Spinal cord (tissue), 10 donors: ENCODE measurements around the gene ITPK1. TPM values are rescaled to one million over a fixed set of nuclear protein-coding genes. Genes with fewer than 3 reads are reported as not detected.

Experiments
- DNase-seq, 6 donors: peaks; one replicate each; pipeline versions ENCODE4 v3.0.0 to v3.0.0-alpha.2; 2013 to 2015; ENCODE audit warnings: low spot score in 6 of 6, low read depth in 4 of 6
- H3K27ac ChIP-seq: one replicate; pipeline ENCODE4 v1.5.1; 2013; ENCODE audit warnings: low read depth, low read length, control low read depth
- H3K27me3 ChIP-seq: one replicate; pipeline ENCODE4 v1.6.1; 2013; ENCODE audit warnings: low read length; ENCODE audit not compliant: control insufficient read depth, insufficient read depth
- H3K36me3 ChIP-seq: one replicate; pipeline ENCODE4 v1.6.1; 2013; ENCODE audit warnings: low read length; ENCODE audit not compliant: control insufficient read depth, insufficient read depth
- H3K4me1 ChIP-seq: one replicate; pipeline ENCODE4 v1.6.1; 2013; ENCODE audit warnings: low read length; ENCODE audit not compliant: control insufficient read depth, insufficient read depth
- H3K4me3 ChIP-seq: one replicate; pipeline ENCODE4 v1.5.1; 2013; ENCODE audit warnings: low read depth, low read length, control low read depth
- H3K9me3 ChIP-seq: one replicate; pipeline ENCODE4 v1.6.1; 2013; ENCODE audit warnings: low read length; ENCODE audit not compliant: control insufficient read depth, insufficient read depth
- WGBS: methylation state at CpG from one replicate; pipeline ENCODE4 v1.1.5; 2013; ENCODE audit warnings: missing lambda C conversion rate; ENCODE audit not compliant: insufficient coverage; 5-methylcytosine and 5-hydroxymethylcytosine counted together
- polyA plus RNA-seq, 2 donors: library from polyadenylated mRNA; unstranded; fragments of 120-200 nt; gene quantifications; one replicate each; pipeline ENCODE4 v1.2.1, GENCODE V29; 2013; ENCODE audit not compliant: insufficient read length in 2 of 2
- total RNA-seq, 2 donors: library from RNA; depleted of rRNA in 1 of 2; stranded (reverse); fragments of 120-200 nt in 1 of 2; fragments of >200 nt in 1 of 2; gene quantifications; one replicate each; pipeline versions ENCODE4 v1.2.3 to v1.2.4, GENCODE V29; 2013 to 2014
- donor health status: healthy.

The ITPK1 gene
- total and polyA plus RNA-seq, 4 donors, result 33.8 to 147 (median 83.3) TPM

DNA sequence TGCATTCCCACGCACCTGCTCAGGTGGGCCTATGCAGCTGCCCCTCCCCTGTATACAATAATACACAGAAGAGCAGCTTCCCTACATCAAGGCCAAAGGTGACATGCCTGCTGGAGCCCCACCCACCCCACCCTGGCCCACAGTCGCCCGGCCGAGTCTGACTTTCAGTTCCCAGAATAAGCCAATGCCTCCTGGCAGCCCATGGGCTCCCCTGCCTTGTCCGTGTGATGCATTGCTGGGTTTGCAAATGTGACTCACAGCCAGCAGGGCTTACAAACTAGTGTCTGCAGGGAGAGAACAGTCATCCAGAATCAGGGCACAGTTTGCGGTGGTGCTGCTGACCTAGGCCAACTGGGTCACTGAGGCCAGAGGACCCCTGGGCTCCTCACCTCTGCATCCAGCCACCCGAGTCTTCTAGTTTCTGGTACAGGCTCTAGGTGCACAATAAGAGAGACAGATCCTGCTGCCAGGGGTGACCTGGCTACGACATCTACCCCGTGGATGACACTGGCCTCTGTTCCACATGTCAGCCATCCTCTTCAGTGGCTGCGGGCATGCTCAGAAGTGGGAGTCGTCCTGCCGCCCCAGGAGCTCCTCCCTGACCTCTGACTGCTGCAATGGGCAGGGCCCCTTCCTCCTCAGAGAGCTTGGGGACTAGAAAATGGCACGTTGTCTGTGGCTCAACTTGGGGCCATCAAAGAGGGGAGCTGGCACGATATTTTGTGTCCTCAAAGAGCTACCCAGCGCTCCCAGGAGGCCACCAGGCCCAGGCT is 108.3 kb downstream of the ITPK1 start:
- peak overlapping the region; percentile 82 for H3K27ac ChIP-seq
- DNase-seq, result peak in 2 of 6 donors; percentile 54 to 56

GRCh38 chr14:93006567-93007051 is 109.1 kb downstream of the ITPK1 start:
- peak overlapping the region; percentile 49 for H3K27ac ChIP-seq
- H3K4me1 ChIP-seq, result peaks cover 90% of the 10 kb centered on the region
- no peaks in the 10 kb centered on the region for H3K9me3 ChIP-seq
- peaks cover 13% of the 10 kb centered on the region for H3K36me3 ChIP-seq
- 27% methylated on average over 6 of the region's 6 CpGs for WGBS
- H3K27me3 ChIP-seq, result no peaks in the 10 kb centered on the region
- H3K4me3 ChIP-seq, result no peak overlapping the region
- peak in 2 of 6 donors; percentile 59 to 71 for DNase-seq

More for the DNA sequence above, 108.3 kb downstream of the ITPK1 start:
- peaks cover 12% of the 10 kb centered on the region for H3K36me3 ChIP-seq
- WGBS, result 65% methylated on average over 12 of the region's 15 CpGs
- peaks cover 98% of the 10 kb centered on the region for H3K4me1 ChIP-seq
- H3K9me3 ChIP-seq, result no peaks in the 10 kb centered on the region
- no peak overlapping the region for H3K4me3 ChIP-seq
- H3K27me3 ChIP-seq, result no peaks in the 10 kb centered on the region

DNA sequence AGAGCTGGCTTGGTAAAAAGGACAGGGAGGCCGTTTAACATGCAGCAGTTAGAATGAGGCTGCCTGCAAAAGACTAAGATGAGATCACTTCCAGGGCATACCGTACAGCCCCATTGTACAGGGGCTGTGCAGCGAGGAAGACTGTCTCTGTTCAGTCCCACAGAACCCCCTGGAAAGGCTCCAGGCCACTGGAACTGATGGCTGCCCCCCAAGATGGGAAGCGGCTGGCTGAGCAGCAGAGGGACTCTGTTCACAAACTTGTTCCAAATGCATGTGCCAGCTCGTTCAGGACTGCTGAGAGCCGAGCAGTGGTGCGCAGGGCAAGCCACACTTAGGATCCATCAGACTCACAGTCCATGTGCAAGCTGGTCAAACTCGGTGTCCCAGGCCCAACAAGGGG is 109.9 kb downstream of the ITPK1 start:
- WGBS, result 24% methylated on average over 6 of the region's 8 CpGs
- Histone ChIP-seq H3K4me1 (peaks cover 83% of the 10 kb centered on the region), H3K27ac (peak overlapping the region; percentile 49), H3K9me3 (no peaks in the 10 kb centered on the region), H3K27me3 (no peaks in the 10 kb centered on the region), H3K4me3 (no peak overlapping the region), H3K36me3 (peaks cover 8% of the 10 kb centered on the region)
- DNase-seq, result peak in 2 of 6 donors; percentile 67 to 83

GRCh38 chr14:93005135-93005813 is 110.5 kb downstream of the ITPK1 start:
- Histone ChIP-seq H3K27me3 (no peaks in the 10 kb centered on the region), H3K9me3 (no peaks in the 10 kb centered on the region), H3K4me3 (no peak overlapping the region), H3K4me1 (peaks cover 77% of the 10 kb centered on the region), H3K36me3 (peaks cover 8% of the 10 kb centered on the region), H3K27ac (peak overlapping the region; percentile 49)
- WGBS, result 84% methylated on average over 7 of the region's 7 CpGs
- no peak for DNase-seq

DNA sequence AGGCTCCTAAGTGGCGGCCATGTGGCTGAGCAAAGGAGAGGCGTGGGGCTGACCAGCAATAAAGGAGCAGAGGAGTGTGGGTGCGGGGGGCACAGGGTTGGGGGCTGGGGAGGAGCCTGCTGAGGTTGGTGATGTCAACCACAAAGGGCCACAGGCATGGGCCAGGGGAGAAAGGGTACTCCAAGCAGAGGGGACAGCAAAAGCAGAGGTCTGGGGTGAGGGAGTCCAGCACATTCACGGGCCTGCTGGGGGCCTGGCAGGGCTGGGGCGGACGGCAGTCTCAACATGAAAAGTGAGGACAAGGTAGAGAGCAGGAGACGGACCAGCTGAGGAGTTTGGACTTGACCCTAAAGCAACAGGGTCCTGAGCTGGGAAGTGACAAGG is 111.0 kb downstream of the ITPK1 start:
- Histone ChIP-seq H3K27me3 (no peaks in the 10 kb centered on the region), H3K9me3 (no peaks in the 10 kb centered on the region), H3K36me3 (peaks cover 8% of the 10 kb centered on the region), H3K4me3 (no peak overlapping the region), H3K27ac (no peak overlapping the region), H3K4me1 (peaks cover 71% of the 10 kb centered on the region)
- DNase-seq, result no peak
- WGBS, result 62% methylated on average over 6 of the region's 7 CpGs

DNA sequence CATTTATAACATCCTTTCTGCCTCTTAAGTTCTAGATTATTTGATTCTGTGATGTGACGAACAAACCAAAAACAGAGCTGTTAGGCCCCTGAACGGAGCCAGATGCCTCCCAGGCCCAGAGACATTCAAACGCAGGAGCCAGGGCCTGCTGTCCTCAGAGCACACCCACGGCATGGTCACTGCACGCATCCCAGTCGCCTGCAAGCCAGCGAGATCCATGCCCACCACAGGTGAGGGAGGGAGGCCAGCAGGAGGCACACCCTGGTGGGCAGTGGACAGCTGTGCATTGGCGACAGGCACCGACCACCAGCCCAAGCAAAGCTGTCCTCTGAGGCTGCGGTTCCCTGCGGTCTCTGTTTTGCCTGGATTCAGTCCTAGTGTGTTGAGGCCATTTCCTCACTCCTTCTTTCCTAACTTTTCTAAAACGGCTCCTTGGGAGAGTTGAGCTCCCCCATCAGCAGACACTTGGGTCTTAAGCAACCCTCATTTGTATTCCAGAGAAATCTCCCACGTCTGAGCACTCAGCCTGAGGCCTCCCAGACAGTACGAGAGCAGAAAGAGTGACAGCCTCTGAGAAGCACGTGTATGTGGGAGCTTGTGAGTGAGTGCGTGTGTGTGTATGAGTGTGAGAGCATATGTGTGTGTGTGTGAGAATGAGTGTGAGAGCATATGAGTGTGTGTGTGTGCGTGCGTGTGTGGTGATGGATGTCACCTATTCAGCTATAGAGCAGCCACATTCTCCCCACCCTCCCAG is 111.6 kb downstream of the ITPK1 start:
- peak in 2 of 6 donors; percentile 69 to 84 for DNase-seq
- Histone ChIP-seq H3K9me3 (no peaks in the 10 kb centered on the region), H3K4me3 (no peak overlapping the region), H3K27me3 (no peaks in the 10 kb centered on the region), H3K4me1 (peaks cover 70% of the 10 kb centered on the region), H3K27ac (peak overlapping the region; percentile 4), H3K36me3 (peaks cover 11% of the 10 kb centered on the region)
- 43% methylated on average over 15 of the region's 18 CpGs for WGBS

DNA sequence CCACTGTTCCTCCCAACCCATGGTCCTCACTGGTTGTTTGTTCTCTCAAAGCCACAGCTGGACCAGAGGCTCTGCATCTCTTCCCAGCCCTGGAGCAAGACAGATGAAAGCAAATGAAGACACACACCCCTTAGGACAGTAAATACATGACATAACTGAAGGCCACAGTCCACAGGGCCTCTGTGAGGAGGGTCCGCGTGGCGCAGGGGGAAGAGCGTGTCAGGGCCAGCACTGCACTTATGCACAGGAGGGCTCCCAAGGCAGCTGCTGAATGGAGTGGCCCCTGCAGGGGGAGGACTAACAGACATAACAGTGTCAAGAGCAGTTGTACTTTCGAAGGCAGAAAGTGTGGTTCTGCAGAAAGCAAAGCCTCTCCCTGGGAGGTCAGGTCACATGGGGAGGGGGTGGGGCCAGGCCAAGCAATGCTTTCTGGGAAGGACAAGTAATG is 112.8 kb downstream of the ITPK1 start:
- no peak for DNase-seq
- WGBS, result 51% methylated on average over 5 of the region's 5 CpGs
- Histone ChIP-seq H3K4me3 (no peak overlapping the region), H3K27me3 (no peaks in the 10 kb centered on the region), H3K9me3 (no peaks in the 10 kb centered on the region), H3K36me3 (peaks cover 11% of the 10 kb centered on the region), H3K27ac (no peak overlapping the region), H3K4me1 (peaks cover 68% of the 10 kb centered on the region)

- Histone ChIP-seq H3K4me3 (no peak overlapping the region), H3K4me1 (peaks cover 66% of the 10 kb centered on the region), H3K27ac (no peak overlapping the region), H3K27me3 (no peaks in the 10 kb centered on the region), H3K36me3 (peaks cover 11% of the 10 kb centered on the region), H3K9me3 (no peaks in the 10 kb centered on the region)
- DNase-seq, result no peak
- WGBS, result 98% methylated on average over 6 of the region's 6 CpGs
Observed at GRCh38 chr14:93002049-93002448, 113.7 kb downstream of the ITPK1 start.

GRCh38 chr14:92998946-92999345 is 116.8 kb downstream of the ITPK1 start:
- DNase-seq, result no peak
- H3K4me1 ChIP-seq, result peaks cover 48% of the 10 kb centered on the region
- no peak overlapping the region for H3K4me3 ChIP-seq
- no peaks in the 10 kb centered on the region for H3K9me3 ChIP-seq
- WGBS, result 93% methylated on average over 9 of the region's 10 CpGs
- peak overlapping the region; percentile 25 for H3K27ac ChIP-seq
- H3K36me3 ChIP-seq, result peaks cover 18% of the 10 kb centered on the region
- H3K27me3 ChIP-seq, result no peaks in the 10 kb centered on the region
